Testis (tissue), 3 donors: ENCODE measurements around the gene RHOD. TPM values are rescaled to one million over a fixed set of nuclear protein-coding genes. Genes with fewer than 3 reads are reported as not detected.

Experiments used
- DNase-seq: peaks from one replicate; pipeline ENCODE4 v3.0.0-alpha.2; 2019
- H3K27ac ChIP-seq, 2 donors: fragments of 200-600 bp; sonication (generic); one replicate each; pipeline ENCODE4 v1.5.1; 2019
- H3K27me3 ChIP-seq: fragments of 200-600 bp; sonication (generic); one replicate; pipeline ENCODE4 v1.5.1; 2019
- H3K36me3 ChIP-seq: fragments of 200-600 bp; sonication (generic); one replicate; pipeline ENCODE4 v1.5.1; 2017; ENCODE audit warnings: low read depth; ENCODE audit errors: missing control alignments
- H3K4me1 ChIP-seq: fragments of 200-600 bp; sonication (generic); one replicate; pipeline ENCODE4 v1.5.1; 2019
- H3K4me3 ChIP-seq, 2 donors: fragments of 200-600 bp; sonication (generic); one replicate each; pipeline ENCODE4 v1.5.1; 2017 to 2019
- H3K9me3 ChIP-seq: fragments of 200-600 bp; sonication (generic); one replicate; pipeline ENCODE4 v1.5.1; 2017
- CTCF ChIP-seq, 3 experiments: fragments of 450-650 bp in 2 of 3; fragments of 200-600 bp in 1 of 3; sonication (generic) in 1 of 3; IDR thresholded peaks; one replicate each; pipeline ENCODE4 v1.5.1; 2016 to 2019; ENCODE audit warnings: antibody characterized with exemption in 3 of 3, mild to moderate bottlenecking in 2 of 3, moderate library complexity in 1 of 3
- POLR2A ChIP-seq: fragments of 450-650 bp; IDR thresholded peaks from one replicate; pipeline ENCODE4 v1.6.1; 2017; ENCODE audit warnings: antibody characterized with exemption, mild to moderate bottlenecking, moderate library complexity
- WGBS, 2 donors: methylation state at CpG; one replicate each; pipeline ENCODE4 v1.1.5; 2018; 5-methylcytosine and 5-hydroxymethylcytosine counted together
- intact Hi-C: fragments of 100-400 bp; cut with DNase I; formaldehyde crosslinking; loops from one replicate; pipeline ENCODE4 v1.15.1; 2023; ENCODE audit warnings: low total_unique reads
- polyA plus RNA-seq: library from polyadenylated mRNA; stranded (reverse); fragments of 350-450 nt; fragmentation: Illumina TruSeq; extraction: RNeasy Lipid Tissue Mini Kit (QIAGEN cat#74804); gene quantifications from one replicate; pipeline ENCODE4 v1.2.3, GENCODE V29; 2014; ENCODE audit warnings: low read depth, low replicate concordance; ENCODE audit not compliant: insufficient read depth
- total RNA-seq, 2 donors: library from RNA; depleted of rRNA; stranded (reverse); fragments of >200 nt; gene quantifications; one replicate each; pipeline ENCODE4 v1.2.3, GENCODE V29; 2016

Gene RHOD
- total and polyA plus RNA-seq, 3 donors from 2014 or later: 10.6 to 13.9 (median 11.1) TPM

- H3K27ac ChIP-seq: no peak overlapping the region
- H3K27me3 ChIP-seq: no peaks in the 10 kb centered on the region
- intact Hi-C loops: no loop called here
- no peaks in the 10 kb centered on the region for H3K9me3 ChIP-seq
- H3K4me1 ChIP-seq: peaks cover 9% of the 10 kb centered on the region
- 88 to 92% methylated on average over 10 of the region's 10 CpGs for WGBS, 2 donors
- TF ChIP-seq POLR2A (no peak), CTCF (IDR thresholded peaks at IDR 0.05) (no peak)
- no peak for DNase-seq
- H3K36me3 ChIP-seq: no peaks in the 10 kb centered on the region
- H3K4me3 ChIP-seq: no peak overlapping the region
Measured at GRCh38 chr11:67114275-67114896, 57.7 kb downstream of the RHOD start.

GRCh38 chr11:67116758-67117105 lies 60.1 kb downstream of the RHOD start:
- Histone ChIP-seq H3K4me1 (peaks cover 16% of the 10 kb centered on the region), H3K9me3 (no peaks in the 10 kb centered on the region), H3K36me3 (no peaks in the 10 kb centered on the region), H3K4me3 (no peak overlapping the region), H3K27ac (no peak overlapping the region), H3K27me3 (no peaks in the 10 kb centered on the region)
- no peak for DNase-seq
- WGBS, 2 donors: 31 to 42% methylated on average over 3 of the region's 3 CpGs
- intact Hi-C loops: no loop called here
- TF ChIP-seq CTCF (IDR thresholded peaks at IDR 0.05): no peak
- TF ChIP-seq POLR2A: no peak

GRCh38 chr11:67117176-67117575 lies 60.5 kb downstream of the RHOD start:
- Histone ChIP-seq H3K4me1 (peaks cover 16% of the 10 kb centered on the region), H3K36me3 (no peaks in the 10 kb centered on the region), H3K4me3 (peak overlapping the region; percentile 51 to 87), H3K9me3 (no peaks in the 10 kb centered on the region), H3K27me3 (no peaks in the 10 kb centered on the region), H3K27ac (peak overlapping the region; percentile 76 to 99)
- intact Hi-C loops: no loop called here
- TF ChIP-seq POLR2A: no peak
- DNase-seq: no peak
- WGBS, 2 donors: 40 to 52% methylated on average over 7 of the region's 7 CpGs

- Histone ChIP-seq H3K27me3 (no peaks in the 10 kb centered on the region), H3K9me3 (no peaks in the 10 kb centered on the region), H3K4me1 (peaks cover 22% of the 10 kb centered on the region), H3K4me3 (peak overlapping the region; percentile 65 to 87), H3K27ac (peak overlapping the region; percentile 76 to 99), H3K36me3 (no peaks in the 10 kb centered on the region)
- WGBS, 2 donors: 4 to 21% methylated on average over 6 to 47 of the region's 65 CpGs
- intact Hi-C loops: no loop called here
- peak; percentile 62 for DNase-seq
- TF ChIP-seq CTCF (IDR thresholded peaks at IDR 0.05): no peak
- no peak for TF ChIP-seq POLR2A
Measured at GRCh38 chr11:67117672-67118180, 61.1 kb downstream of the RHOD start.

GRCh38 chr11:67118181-67118766 lies 61.6 kb downstream of the RHOD start:
- peak overlapping the region; percentile 65 to 87 for H3K4me3 ChIP-seq
- no peaks in the 10 kb centered on the region for H3K36me3 ChIP-seq
- no peaks in the 10 kb centered on the region for H3K27me3 ChIP-seq
- peak; percentile 48 for DNase-seq
- H3K4me1 ChIP-seq: peaks cover 25% of the 10 kb centered on the region
- intact Hi-C loops: no loop called here
- peak overlapping the region; percentile 94 to 99 for H3K27ac ChIP-seq
- WGBS, 2 donors: 1% methylated on average over 34 of the region's 59 CpGs; no CpG with 5 or more reads in 1 of the 2 donors
- no peaks in the 10 kb centered on the region for H3K9me3 ChIP-seq
- TF ChIP-seq POLR2A (no peak), CTCF (IDR thresholded peaks at IDR 0.05) (no peak)
